HAP-1 (cell line): ENCODE measurements around the gene TSGA10.
"Not testable (repeated sequence)": the region's sequence is repeated elsewhere in the genome, so short reads cannot be mapped to it uniquely, and the experiment has no call there.

Experiments used
- DNase-seq, 2 experiments: peaks; one replicate each; pipeline ENCODE4 v3.0.0-alpha.2; 2016 to 2020; ENCODE audit warnings: low spot score in 2 of 2
- H3K27me3 ChIP-seq: fragments of 250-450 bp; sonication (Bioruptor Pico); 2 replicates; pipeline ENCODE4 v1.5.1; 2020; ENCODE audit warnings: low read depth, mild to moderate bottlenecking, moderate library complexity
- H3K36me3 ChIP-seq: fragments of 250-450 bp; sonication (Bioruptor Pico); replicated peaks from 2 replicates; pipeline ENCODE4 v1.5.1; 2020; ENCODE audit warnings: mild to moderate bottlenecking
- H3K4me1 ChIP-seq: fragments of 250-450 bp; sonication (Bioruptor Pico); 2 replicates; pipeline ENCODE4 v1.5.1; 2020; ENCODE audit warnings: mild to moderate bottlenecking
- H3K4me3 ChIP-seq: fragments of 250-450 bp; sonication (Bioruptor Pico); 2 replicates; pipeline ENCODE4 v1.5.1; 2020; ENCODE audit warnings: mild to moderate bottlenecking, moderate library complexity
- H3K9me3 ChIP-seq: fragments of 250-450 bp; sonication (Bioruptor Pico); 2 replicates; pipeline ENCODE4 v1.5.1; 2020; ENCODE audit warnings: mild to moderate bottlenecking, moderate library complexity
- in situ Hi-C: fragments of 300-500 bp; cut with MboI; formaldehyde crosslinking; loops from 3 replicates; pipeline ENCODE4 v1.14.3; 2020; ENCODE audit warnings: low sequenced_read_pairs, inconsistent platforms, mixed read lengths

The TSGA10 gene

GRCh38 chr2:99084256-99084655 is 70.5 kb downstream of the TSGA10 start:
- Histone ChIP-seq H3K4me3 (no peak overlapping the region), H3K27me3 (peaks cover 3% of the 10 kb centered on the region; the same call in 1 of the 2 replicates), H3K4me1 (no peaks in the 10 kb centered on the region), H3K36me3 (no peaks in the 10 kb centered on the region), H3K9me3 (no peaks in the 10 kb centered on the region)
- in situ Hi-C loops: no loop called here
- no peak for DNase-seq

GRCh38 chr2:99081891-99082290 is 72.9 kb downstream of the TSGA10 start:
- H3K9me3 ChIP-seq: no peaks in the 10 kb centered on the region
- peaks cover 3% of the 10 kb centered on the region; the same call in 1 of the 2 replicates for H3K27me3 ChIP-seq
- no peak overlapping the region for H3K4me3 ChIP-seq
- no peak for DNase-seq
- H3K4me1 ChIP-seq: no peaks in the 10 kb centered on the region
- in situ Hi-C loops: no loop called here
- H3K36me3 ChIP-seq: no peaks in the 10 kb centered on the region

- Histone ChIP-seq H3K36me3 (no peaks in the 10 kb centered on the region), H3K9me3 (no peaks in the 10 kb centered on the region), H3K27me3 (peaks cover 3% of the 10 kb centered on the region; the same call in 1 of the 2 replicates), H3K4me1 (no peaks in the 10 kb centered on the region), H3K4me3 (no peak overlapping the region)
- in situ Hi-C loops: no loop called here
- no peak for DNase-seq
These were observed 75.5 kb downstream of the TSGA10 start for GRCh38 chr2:99079226-99079625.

GRCh38 chr2:99072551-99072950 is 82.2 kb downstream of the TSGA10 start:
- Histone ChIP-seq H3K9me3 (no peaks in the 10 kb centered on the region), H3K27me3 (peaks cover 5% of the 10 kb centered on the region; the same call in 1 of the 2 replicates), H3K36me3 (no peaks in the 10 kb centered on the region), H3K4me1 (no peaks in the 10 kb centered on the region), H3K4me3 (no peak overlapping the region)
- in situ Hi-C loops: no loop called here
- DNase-seq: no peak

GRCh38 chr2:99067871-99068625 is 86.7 kb downstream of the TSGA10 start:
- Histone ChIP-seq H3K9me3 (no peaks in the 10 kb centered on the region), H3K27me3 (peaks cover 5% of the 10 kb centered on the region; the same call in 1 of the 2 replicates), H3K4me3 (no peak overlapping the region), H3K36me3 (no peaks in the 10 kb centered on the region), H3K4me1 (no peaks in the 10 kb centered on the region)
- in situ Hi-C loops: loop anchor here (5.0 kb wide), 1 partner anchor 421 kb away; no protein-coding TSS in a partner anchor
- no peak for DNase-seq

- Histone ChIP-seq H3K27me3 (no peaks in the 10 kb centered on the region; the same call in 1 of the 2 replicates), H3K4me1 (no peaks in the 10 kb centered on the region), H3K9me3 (no peaks in the 10 kb centered on the region), H3K36me3 (no peaks in the 10 kb centered on the region), H3K4me3 (no peak overlapping the region)
- peak in 1 of 2 experiments; percentile 42 for DNase-seq
- in situ Hi-C loops: loop anchor here (5.0 kb wide), 1 partner anchor 419 kb away; no protein-coding TSS in a partner anchor
These were observed 88.4 kb downstream of the TSGA10 start for GRCh38 chr2:99066075-99066958.

- H3K36me3 ChIP-seq, H3K4me1 ChIP-seq, DNase-seq, in situ Hi-C loops, H3K9me3 ChIP-seq, H3K4me3 ChIP-seq, H3K27me3 ChIP-seq: not testable (repeated sequence)
These were observed 105.6 kb downstream of the TSGA10 start for GRCh38 chr2:99049187-99049586.

- in situ Hi-C loops, H3K4me3 ChIP-seq, H3K36me3 ChIP-seq, H3K27me3 ChIP-seq, H3K4me1 ChIP-seq, H3K9me3 ChIP-seq: not testable (repeated sequence)
- peak in 1 of 2 experiments; percentile 7 for DNase-seq
These were observed 113.9 kb downstream of the TSGA10 start for GRCh38 chr2:99040736-99041300.

- H3K4me3 ChIP-seq: no peak overlapping the region
- no peaks in the 10 kb centered on the region for H3K36me3 ChIP-seq
- no peaks in the 10 kb centered on the region; the same call in 1 of the 2 replicates for H3K27me3 ChIP-seq
- in situ Hi-C loops: no loop called here
- H3K9me3 ChIP-seq: no peaks in the 10 kb centered on the region; the same call in 1 of the 2 replicates
- H3K4me1 ChIP-seq: no peaks in the 10 kb centered on the region
- no peak for DNase-seq
These were observed 118.8 kb downstream of the TSGA10 start for GRCh38 chr2:99035920-99036319.

- in situ Hi-C loops: no loop called here
- no peak for DNase-seq
These were observed 122.0 kb downstream of the TSGA10 start for GRCh38 chr2:99032786-99033185.

GRCh38 chr2:99032001-99032400 is 122.7 kb downstream of the TSGA10 start:
- Histone ChIP-seq H3K27me3 (no peaks in the 10 kb centered on the region), H3K4me3 (no peak overlapping the region), H3K36me3 (no peaks in the 10 kb centered on the region), H3K4me1 (no peaks in the 10 kb centered on the region), H3K9me3 (no peaks in the 10 kb centered on the region)
- DNase-seq: no peak
- in situ Hi-C loops: no loop called here

More at GRCh38 chr2:99032786-99033185, 122.0 kb downstream of the TSGA10 start:
- Histone ChIP-seq H3K9me3 (no peaks in the 10 kb centered on the region), H3K27me3 (no peaks in the 10 kb centered on the region), H3K36me3 (no peaks in the 10 kb centered on the region), H3K4me3 (no peak overlapping the region), H3K4me1 (no peaks in the 10 kb centered on the region)

- no peak for DNase-seq
- no peaks in the 10 kb centered on the region for H3K36me3 ChIP-seq
- H3K4me3 ChIP-seq: no peak overlapping the region
- in situ Hi-C loops: no loop called here
- no peaks in the 10 kb centered on the region for H3K9me3 ChIP-seq
- H3K27me3 ChIP-seq: no peaks in the 10 kb centered on the region
- H3K4me1 ChIP-seq: no peaks in the 10 kb centered on the region
These were observed 123.3 kb downstream of the TSGA10 start for GRCh38 chr2:99031481-99031880.

GRCh38 chr2:99028558-99028957 is 126.2 kb downstream of the TSGA10 start:
- H3K27me3 ChIP-seq: no peaks in the 10 kb centered on the region

More at GRCh38 chr2:99028558-99028957, 126.2 kb downstream of the TSGA10 start:
- H3K4me3 ChIP-seq: no peak overlapping the region
- H3K4me1 ChIP-seq: no peaks in the 10 kb centered on the region
- DNase-seq: no peak
- no peaks in the 10 kb centered on the region; the same call in 1 of the 2 replicates for H3K36me3 ChIP-seq
- in situ Hi-C loops: no loop called here
- 0 out of 2 replicates have a peak, but pooled peaks cover 4% of the 10 kb centered on the region for H3K9me3 ChIP-seq
